Measurements from ENCODE around the gene CYP4V2. TPM values are rescaled to one million over a fixed set of nuclear protein-coding genes. Genes with fewer than 3 reads are reported as not detected.

Gene CYP4V2
- total RNA-seq (2014; rRNA removed; shearing (Covaris generic)), result 15.9 and 16.3 TPM in 2 replicates
- 10.5 and 11.0 TPM in 2 replicates for polyA plus RNA-seq (2016; fragmentation: Nextera tagmentation; extraction: Ambion mirVana)

GRCh38 chr4:186191200-186192065 lies at the start of gene CYP4V2:
CYP4V2 (plus strand) TSS chr4:186191567; CDS start chr4:186191824, 257 bp downstream.
- TF ChIP-seq EZH2phosphoT487 (IDR thresholded peaks at IDR 0.05; ENCODE audit: insufficient read depth, low read depth) (no peak), EZH2 (IDR thresholded peaks at IDR 0.05; ENCODE audit: insufficient read depth, poor library complexity, severe bottlenecking) (no peak)
- peak within 1 kb of the TSS; percentile 94 for H2AFZ ChIP-seq
- H3K27me3 ChIP-seq (replicated peaks; ENCODE audit: insufficient read depth), result no peaks in the 10 kb centered on the region
- H3K9me2 ChIP-seq (ENCODE audit: insufficient read depth), result no peaks in the 10 kb centered on the region
- 1% methylated on average over 82 to 92 of the region's 107 CpGs for WGBS, 2 experiments (ENCODE audit: low coverage in 1 of 2, low lambda C conversion rate in 2 of 2, missing lambda C conversion rate in 2 of 2)
- peaks cover 5% of the 10 kb centered on the region for H3K4me1 ChIP-seq (ENCODE audit: insufficient read depth)
- H3K36me3 ChIP-seq (ENCODE audit: low read depth), result no peaks in the 10 kb centered on the region
- peak within 1 kb of the TSS; percentile 83 for H3K9ac ChIP-seq
- peak within 1 kb of the TSS; percentile 77 for H3K27ac ChIP-seq
- no peaks in the 10 kb centered on the region for H3K9me3 ChIP-seq (ENCODE audit: low read depth)
- in situ Hi-C loops (cut with MboI), result no loop called here
- peak within 1 kb of the TSS; percentile 93 for H3K4me2 ChIP-seq (ENCODE audit: unreplicated experiment)
- peaks cover 19% of the 10 kb centered on the region for H3K79me2 ChIP-seq (ENCODE audit: insufficient read depth)
- peaks cover 6% of the 10 kb centered on the region; the same call in 1 of the 2 replicates for H3F3A ChIP-seq (ENCODE audit: insufficient read depth)
- H3K4me3 ChIP-seq, result peak within 1 kb of the TSS; percentile 83
- peak; percentile 89 for DNase-seq
- no peaks in the 10 kb centered on the region for H4K20me1 ChIP-seq (ENCODE audit: insufficient read depth)

DNA sequence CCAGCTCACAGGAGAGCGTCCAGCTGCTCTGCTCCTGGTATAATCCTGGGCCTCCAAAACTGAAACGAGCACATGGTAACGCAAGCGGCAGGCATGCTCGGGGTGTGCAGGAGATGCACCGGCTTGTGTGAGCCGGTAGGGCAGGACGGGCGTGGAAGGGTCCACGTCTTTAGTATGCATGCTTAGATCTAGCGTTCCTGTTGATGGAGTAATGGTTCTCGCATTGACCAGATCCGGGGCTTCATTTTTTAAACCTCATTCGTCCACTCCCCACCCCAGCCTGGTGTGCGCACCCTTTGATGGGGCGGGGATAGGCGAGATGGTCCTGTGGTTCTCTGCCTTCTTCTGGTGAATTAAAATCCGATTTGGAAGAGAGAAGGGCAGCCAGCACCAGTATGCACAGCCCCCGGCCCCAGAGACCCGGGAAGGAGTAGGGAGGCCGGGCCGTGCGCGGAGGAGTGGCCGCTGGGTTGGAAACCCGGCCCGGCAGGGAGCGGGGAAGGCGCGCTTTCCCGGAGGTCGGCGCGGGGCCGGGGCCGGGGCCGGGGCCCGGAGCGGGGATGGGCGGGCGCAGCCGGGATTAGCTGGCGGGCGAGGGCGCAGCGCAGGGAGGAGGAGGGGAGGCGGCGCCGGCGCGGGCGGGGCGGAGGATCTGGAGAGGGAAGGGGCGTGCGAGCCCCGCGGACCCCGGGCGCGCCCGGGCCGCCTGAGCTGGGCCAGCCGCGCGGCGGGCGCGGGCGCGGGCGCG lies 47.0 kb upstream of the CYP4V2 start:
- H3K27ac ChIP-seq, result no peak overlapping the region
- no peak for TF ChIP-seq EZH2phosphoT487 (IDR thresholded peaks at IDR 0.05; ENCODE audit: insufficient read depth, low read depth)
- TF ChIP-seq EZH2 (IDR thresholded peaks at IDR 0.05; ENCODE audit: insufficient read depth, poor library complexity, severe bottlenecking), result no peak

GRCh38 chr4:186144946-186145569 lies 46.3 kb upstream of the CYP4V2 start:
- peak; percentile 76 for DNase-seq

More for the DNA sequence above, 47.0 kb upstream of the CYP4V2 start:
- DNase-seq, result peak; percentile 69
- H3K27me3 ChIP-seq (replicated peaks; ENCODE audit: insufficient read depth), result peaks cover 8% of the 10 kb centered on the region; the same call in 1 of the 2 replicates
- no peaks in the 10 kb centered on the region for H3K36me3 ChIP-seq (ENCODE audit: low read depth)
- H4K20me1 ChIP-seq (ENCODE audit: insufficient read depth), result no peaks in the 10 kb centered on the region
- in situ Hi-C loops (cut with MboI), result no loop called here
- peaks cover 4% of the 10 kb centered on the region; the same call in 1 of the 2 replicates for H3K4me1 ChIP-seq (ENCODE audit: insufficient read depth)
- H3F3A ChIP-seq (ENCODE audit: insufficient read depth), result peaks cover 7% of the 10 kb centered on the region; the same call in 1 of the 2 replicates
- H3K4me3 ChIP-seq, result peak overlapping the region; percentile 77
- WGBS, 2 experiments (ENCODE audit: low coverage in 1 of 2, low lambda C conversion rate in 2 of 2, missing lambda C conversion rate in 2 of 2), result 3% methylated on average over 28 to 42 of the region's 72 CpGs
- H3K4me2 ChIP-seq (ENCODE audit: unreplicated experiment), result peak overlapping the region; percentile 96
- no peaks in the 10 kb centered on the region for H3K9me2 ChIP-seq (ENCODE audit: insufficient read depth)
- H3K79me2 ChIP-seq (ENCODE audit: insufficient read depth), result no peaks in the 10 kb centered on the region
- H3K9ac ChIP-seq, result peak overlapping the region; percentile 61
- H2AFZ ChIP-seq, result peak overlapping the region; percentile 91
- no peaks in the 10 kb centered on the region for H3K9me3 ChIP-seq (ENCODE audit: low read depth)

GRCh38 chr4:186146458-186146857 lies 44.9 kb upstream of the CYP4V2 start:
- Histone ChIP-seq H3K4me3 (no peak overlapping the region), H3F3A (ENCODE audit: insufficient read depth) (peaks cover 7% of the 10 kb centered on the region; the same call in 1 of the 2 replicates), H2AFZ (no peak overlapping the region), H3K36me3 (ENCODE audit: low read depth) (no peaks in the 10 kb centered on the region), H3K9me3 (ENCODE audit: low read depth) (no peaks in the 10 kb centered on the region), H3K9ac (no peak overlapping the region), H3K27me3 (replicated peaks; ENCODE audit: insufficient read depth) (peaks cover 8% of the 10 kb centered on the region; the same call in 1 of the 2 replicates), H3K9me2 (ENCODE audit: insufficient read depth) (no peaks in the 10 kb centered on the region), H3K4me1 (ENCODE audit: insufficient read depth) (peaks cover 10% of the 10 kb centered on the region), H3K79me2 (ENCODE audit: insufficient read depth) (no peaks in the 10 kb centered on the region), H3K4me2 (ENCODE audit: unreplicated experiment) (no peak overlapping the region), H4K20me1 (ENCODE audit: insufficient read depth) (no peaks in the 10 kb centered on the region), H3K27ac (no peak overlapping the region)
- DNase-seq, result no peak
- 72 to 78% methylated on average over 9 of the region's 9 CpGs for WGBS, 2 experiments (ENCODE audit: low coverage in 1 of 2, low lambda C conversion rate in 2 of 2, missing lambda C conversion rate in 2 of 2)
- TF ChIP-seq EZH2 (IDR thresholded peaks at IDR 0.05; ENCODE audit: insufficient read depth, poor library complexity, severe bottlenecking), result no peak
- no peak for TF ChIP-seq EZH2phosphoT487 (IDR thresholded peaks at IDR 0.05; ENCODE audit: insufficient read depth, low read depth)
- in situ Hi-C loops (cut with MboI), result no loop called here

More at GRCh38 chr4:186144946-186145569, 46.3 kb upstream of the CYP4V2 start:
- Histone ChIP-seq H3K36me3 (ENCODE audit: low read depth) (no peaks in the 10 kb centered on the region), H3K4me2 (ENCODE audit: unreplicated experiment) (peak overlapping the region; percentile 94), H3K79me2 (ENCODE audit: insufficient read depth) (no peaks in the 10 kb centered on the region), H3K27ac (no peak overlapping the region), H3K9me3 (ENCODE audit: low read depth) (no peaks in the 10 kb centered on the region), H3K27me3 (replicated peaks; ENCODE audit: insufficient read depth) (peaks cover 8% of the 10 kb centered on the region; the same call in 1 of the 2 replicates), H3K4me1 (ENCODE audit: insufficient read depth) (peaks cover 10% of the 10 kb centered on the region), H3K9ac (peak overlapping the region; percentile 48), H3F3A (ENCODE audit: insufficient read depth) (peaks cover 7% of the 10 kb centered on the region; the same call in 1 of the 2 replicates), H2AFZ (peak overlapping the region; percentile 85), H3K9me2 (ENCODE audit: insufficient read depth) (no peaks in the 10 kb centered on the region), H3K4me3 (peak overlapping the region; percentile 76), H4K20me1 (ENCODE audit: insufficient read depth) (no peaks in the 10 kb centered on the region)
- in situ Hi-C loops (cut with MboI), result no loop called here
- WGBS, 2 experiments (ENCODE audit: low coverage in 1 of 2, low lambda C conversion rate in 2 of 2, missing lambda C conversion rate in 2 of 2), result 1% methylated on average over 28 to 48 of the region's 54 CpGs
- TF ChIP-seq EZH2 (IDR thresholded peaks at IDR 0.05; ENCODE audit: insufficient read depth, poor library complexity, severe bottlenecking) (no peak), EZH2phosphoT487 (IDR thresholded peaks at IDR 0.05; ENCODE audit: insufficient read depth, low read depth) (no peak)

Measured in GM23248 (cell line).